DOHH2 (cell line): ENCODE measurements around the gene NR2C2.

Source experiments
- H3F3A ChIP-seq: fragments of 200-600 bp; sonication (generic), shearing (Covaris generic); 2 replicates; pipeline ENCODE4 v1.6.0; 2016; ENCODE audit warnings: antibody characterized with exemption, mild to moderate bottlenecking; ENCODE audit not compliant: control insufficient read depth, insufficient read depth
- H3K27ac ChIP-seq: fragments of 200-600 bp; sonication (generic); 2 replicates; pipeline ENCODE4 v1.5.1; 2014; ENCODE audit warnings: low read depth, mild to moderate bottlenecking, low read length, moderate library complexity
- H3K27me3 ChIP-seq: fragments of 200-600 bp; sonication (generic); 2 replicates; pipeline ENCODE4 v1.6.1; 2014; ENCODE audit warnings: mild to moderate bottlenecking, low read length, mixed read lengths; ENCODE audit not compliant: control insufficient read depth
- H3K36me3 ChIP-seq: fragments of 200-600 bp; sonication (generic); 2 replicates; pipeline ENCODE4 v1.6.1; 2014; ENCODE audit warnings: mild to moderate bottlenecking, low read length, moderate library complexity, mixed read lengths; ENCODE audit not compliant: control insufficient read depth
- H3K4me1 ChIP-seq: fragments of 200-600 bp; sonication (generic); 2 replicates; pipeline ENCODE4 v1.6.1; 2014; ENCODE audit warnings: mild to moderate bottlenecking, low read length, mixed read lengths; ENCODE audit not compliant: control insufficient read depth
- H3K4me2 ChIP-seq: fragments of 200-600 bp; sonication (generic); 2 replicates; pipeline ENCODE4 v1.6.0; 2014; ENCODE audit warnings: mild to moderate bottlenecking, low read length, moderate library complexity
- H3K4me3 ChIP-seq: fragments of 200-600 bp; sonication (generic); 2 replicates; pipeline ENCODE4 v1.5.1; 2014; ENCODE audit warnings: mild to moderate bottlenecking, low read length, mixed read lengths
- H3K79me2 ChIP-seq: fragments of 200-600 bp; sonication (generic); 2 replicates; pipeline ENCODE4 v1.6.1; 2014; ENCODE audit warnings: mild to moderate bottlenecking, low read length, mixed read lengths; ENCODE audit not compliant: control insufficient read depth
- H3K9me2 ChIP-seq: fragments of 200-600 bp; sonication (generic); replicated peaks from 2 replicates; pipeline ENCODE4 v1.6.1; 2014; ENCODE audit warnings: mild to moderate bottlenecking, low read length, mixed read lengths; ENCODE audit not compliant: control insufficient read depth
- H3K9me3 ChIP-seq: fragments of 200-600 bp; sonication (generic); 2 replicates; pipeline ENCODE4 v1.6.1; 2014; ENCODE audit warnings: antibody characterized with exemption, low read length, mixed read lengths; ENCODE audit not compliant: control insufficient read depth, insufficient read depth
- H4K20me1 ChIP-seq: fragments of 200-600 bp; sonication (generic); 2 replicates; pipeline ENCODE4 v1.6.0; 2014; ENCODE audit warnings: low read depth, mild to moderate bottlenecking, antibody characterized with exemption, low read length, moderate library complexity; ENCODE audit not compliant: control insufficient read depth, insufficient read depth
- CTCF ChIP-seq: fragments of 200-600 bp; sonication (generic); IDR thresholded peaks from one replicate; pipeline ENCODE4 v1.5.1; 2014; ENCODE audit warnings: antibody characterized with exemption, mild to moderate bottlenecking, low read depth, low read length; ENCODE audit not compliant: poor library complexity, severe bottlenecking
- EZH2phosphoT487 ChIP-seq: fragments of 200-600 bp; sonication (generic); IDR thresholded peaks from 2 replicates; pipeline ENCODE4 v1.6.1; 2017; ENCODE audit warnings: borderline replicate concordance, mild to moderate bottlenecking, antibody characterized with exemption, low read length, moderate library complexity, mixed read lengths

The NR2C2 gene

GRCh38 chr3:15069441-15069840 lies 122.1 kb downstream of the NR2C2 start:
- H3F3A ChIP-seq = 0 out of 2 replicates have a peak, but pooled peaks cover 6% of the 10 kb centered on the region
- H3K4me1 ChIP-seq = peaks cover 6% of the 10 kb centered on the region
- no peak overlapping the region for H3K4me2 ChIP-seq
- no peak overlapping the region for H3K4me3 ChIP-seq
- peaks cover 35% of the 10 kb centered on the region for H3K36me3 ChIP-seq
- H3K27ac ChIP-seq = no peak overlapping the region
- TF ChIP-seq CTCF (no peak), EZH2phosphoT487 (no peak)
- no peaks in the 10 kb centered on the region for H4K20me1 ChIP-seq
- H3K9me2 ChIP-seq = no peaks in the 10 kb centered on the region
- no peaks in the 10 kb centered on the region for H3K27me3 ChIP-seq
- peaks cover 9% of the 10 kb centered on the region for H3K79me2 ChIP-seq
- no peaks in the 10 kb centered on the region for H3K9me3 ChIP-seq

- TF ChIP-seq CTCF = no peak
- no peak for TF ChIP-seq EZH2phosphoT487
- 0 out of 2 replicates have a peak, but pooled peaks cover 1% of the 10 kb centered on the region for H3F3A ChIP-seq
These were observed 124.3 kb downstream of the NR2C2 start for GRCh38 chr3:15071699-15072098.

GRCh38 chr3:15074500-15074899 lies 127.1 kb downstream of the NR2C2 start:
- Histone ChIP-seq H3K36me3 (peaks cover 75% of the 10 kb centered on the region), H4K20me1 (no peaks in the 10 kb centered on the region), H3K79me2 (no peaks in the 10 kb centered on the region; the same call in 1 of the 2 replicates), H3K9me3 (no peaks in the 10 kb centered on the region), H3K9me2 (no peaks in the 10 kb centered on the region), H3K27me3 (no peaks in the 10 kb centered on the region), H3K27ac (no peak overlapping the region), H3F3A (no peaks in the 10 kb centered on the region), H3K4me1 (peaks cover 6% of the 10 kb centered on the region), H3K4me3 (no peak overlapping the region), H3K4me2 (no peak overlapping the region)
- TF ChIP-seq CTCF = no peak
- TF ChIP-seq EZH2phosphoT487 = no peak

More at GRCh38 chr3:15071699-15072098, 124.3 kb downstream of the NR2C2 start:
- Histone ChIP-seq H3K4me2 (no peak overlapping the region), H3K9me2 (no peaks in the 10 kb centered on the region), H3K4me1 (peaks cover 6% of the 10 kb centered on the region), H3K27ac (no peak overlapping the region), H3K36me3 (peaks cover 50% of the 10 kb centered on the region), H3K79me2 (no peaks in the 10 kb centered on the region; the same call in 1 of the 2 replicates), H4K20me1 (no peaks in the 10 kb centered on the region), H3K27me3 (no peaks in the 10 kb centered on the region), H3K9me3 (no peaks in the 10 kb centered on the region), H3K4me3 (no peak overlapping the region)
